Smooth muscle cell (in vitro differentiated cells): ENCODE measurements around the gene HTR3A. TPM values are rescaled to one million over a fixed set of nuclear protein-coding genes. Genes with fewer than 3 reads are reported as not detected.
"Not testable (repeated sequence)": the region's sequence is repeated elsewhere in the genome, so short reads cannot be mapped to it uniquely, and the experiment has no call there.

Experiments used
- DNase-seq: peaks from one replicate; lab custom pipeline; 2025; ENCODE audit not compliant: unreplicated experiment; lab: John Stamatoyannopoulos, UW
- H2AFZ ChIP-seq: fragments of 200-600 bp; sonication (generic); 2 replicates; pipeline ENCODE4 v1.6.0; 2016; ENCODE audit warnings: antibody characterized with exemption, low read depth, mild to moderate bottlenecking
- H3F3A ChIP-seq: fragments of 200-600 bp; sonication (generic); 2 replicates; pipeline ENCODE4 v1.6.0; 2017; ENCODE audit warnings: antibody characterized with exemption, low read depth
- H3K27ac ChIP-seq: fragments of 200-600 bp; sonication (generic); 2 replicates; pipeline ENCODE4 v1.5.1; 2016; ENCODE audit warnings: low read depth, mild to moderate bottlenecking
- H3K27me3 ChIP-seq: fragments of 200-600 bp; sonication (generic); 2 replicates; pipeline ENCODE4 v1.6.1; 2016; ENCODE audit warnings: low read depth, mild to moderate bottlenecking
- H3K36me3 ChIP-seq: fragments of 200-600 bp; sonication (generic); 2 replicates; pipeline ENCODE4 v1.5.1; 2016; ENCODE audit warnings: low read depth
- H3K4me1 ChIP-seq: fragments of 200-600 bp; sonication (generic); 2 replicates; pipeline ENCODE4 v1.5.1; 2016; ENCODE audit warnings: low read depth
- H3K4me2 ChIP-seq: fragments of 200-600 bp; sonication (generic); 2 replicates; pipeline ENCODE4 v1.6.0; 2016; ENCODE audit warnings: mild to moderate bottlenecking
- H3K4me3 ChIP-seq: fragments of 200-600 bp; sonication (generic); 2 replicates; pipeline ENCODE4 v1.5.1; 2016; ENCODE audit warnings: mild to moderate bottlenecking
- H3K79me2 ChIP-seq: fragments of 200-600 bp; sonication (generic); 2 replicates; pipeline ENCODE4 v1.6.0; 2016; ENCODE audit warnings: low read depth, mild to moderate bottlenecking
- H3K9ac ChIP-seq: fragments of 200-600 bp; sonication (generic); 2 replicates; pipeline ENCODE4 v1.6.0; 2016; ENCODE audit warnings: low read depth
- H3K9me3 ChIP-seq: fragments of 200-600 bp; sonication (generic); replicated peaks from 2 replicates; pipeline ENCODE4 v1.5.1; 2016; ENCODE audit warnings: low read depth
- H4K20me1 ChIP-seq: fragments of 200-600 bp; sonication (generic); 2 replicates; pipeline ENCODE4 v1.6.0; 2016; ENCODE audit warnings: low read depth
- CTCF ChIP-seq: fragments of 200-600 bp; sonication (generic); IDR thresholded peaks from 2 replicates; pipeline ENCODE4 v1.5.1; 2017; ENCODE audit warnings: borderline replicate concordance, mild to moderate bottlenecking, antibody characterized with exemption; ENCODE audit not compliant: insufficient read depth, poor library complexity, severe bottlenecking
- WGBS: methylation state at CpG from one replicate; pipeline ENCODE4 v1.1.7; 2016; ENCODE audit warnings: low lambda C conversion rate; 5-methylcytosine and 5-hydroxymethylcytosine counted together
- polyA plus RNA-seq: library from polyadenylated mRNA; unstranded; fragments of >200 nt; fragmentation: Nextera tagmentation; extraction: Ambion mirVana; gene quantifications from 2 replicates; pipeline ENCODE4 v1.2.1, GENCODE V29; 2016
- total RNA-seq: library from RNA; depleted of rRNA; stranded (reverse); fragments of >200 nt; gene quantifications from 2 replicates; pipeline ENCODE4 v1.2.3, GENCODE V29; 2014

The HTR3A gene
- total and polyA plus RNA-seq, 2 experiments from 2014 or later = not detected

- H3K4me1 ChIP-seq = no peaks in the 10 kb centered on the region
- H3F3A ChIP-seq = no peaks in the 10 kb centered on the region
- H3K9me3 ChIP-seq = no peaks in the 10 kb centered on the region
- no peak overlapping the region for H2AFZ ChIP-seq
- no peak for TF ChIP-seq CTCF
- H3K4me3 ChIP-seq = no peak overlapping the region
- H3K27me3 ChIP-seq = peaks cover 6% of the 10 kb centered on the region
- WGBS = 71% methylated on average over 7 of the region's 7 CpGs
- H3K9ac ChIP-seq = no peak overlapping the region
- no peak overlapping the region for H3K27ac ChIP-seq
- H3K36me3 ChIP-seq = no peaks in the 10 kb centered on the region
- no peak for DNase-seq
- no peaks in the 10 kb centered on the region for H3K79me2 ChIP-seq
- no peak overlapping the region for H3K4me2 ChIP-seq
- H4K20me1 ChIP-seq = no peaks in the 10 kb centered on the region
These were observed 42.1 kb upstream of the HTR3A start for GRCh38 chr11:113932788-113933187.

GRCh38 chr11:113934193-113934592, 40.7 kb upstream of the HTR3A start:
- not testable (repeated sequence) for H3K9ac ChIP-seq, DNase-seq, H3F3A ChIP-seq, H3K4me3 ChIP-seq, H4K20me1 ChIP-seq, H3K36me3 ChIP-seq, H3K27ac ChIP-seq, H3K4me1 ChIP-seq, H2AFZ ChIP-seq, H3K9me3 ChIP-seq, H3K4me2 ChIP-seq, H3K27me3 ChIP-seq, H3K79me2 ChIP-seq
- WGBS = 99% methylated on average over 3 of the region's 3 CpGs

GRCh38 chr11:113934761-113935160, 40.1 kb upstream of the HTR3A start:
- Histone ChIP-seq H3K9ac (no peak overlapping the region), H3K36me3 (no peaks in the 10 kb centered on the region), H3K4me3 (no peak overlapping the region), H4K20me1 (no peaks in the 10 kb centered on the region), H3K27ac (no peak overlapping the region), H3K4me1 (no peaks in the 10 kb centered on the region), H3K79me2 (no peaks in the 10 kb centered on the region), H2AFZ (no peak overlapping the region), H3F3A (no peaks in the 10 kb centered on the region), H3K9me3 (no peaks in the 10 kb centered on the region), H3K27me3 (peaks cover 3% of the 10 kb centered on the region), H3K4me2 (no peak overlapping the region)
- 92% methylated on average over 4 of the region's 4 CpGs for WGBS
- TF ChIP-seq CTCF = no peak
- no peak for DNase-seq

GRCh38 chr11:113935858-113936257, 39.0 kb upstream of the HTR3A start:
- H3K4me1 ChIP-seq = no peaks in the 10 kb centered on the region
- no peaks in the 10 kb centered on the region for H3F3A ChIP-seq
- H3K27ac ChIP-seq = no peak overlapping the region
- DNase-seq = no peak
- H2AFZ ChIP-seq = no peak overlapping the region
- TF ChIP-seq CTCF = no peak
- peaks cover 3% of the 10 kb centered on the region for H3K27me3 ChIP-seq
- H3K36me3 ChIP-seq = no peaks in the 10 kb centered on the region
- H4K20me1 ChIP-seq = no peaks in the 10 kb centered on the region
- no peaks in the 10 kb centered on the region for H3K79me2 ChIP-seq
- H3K4me2 ChIP-seq = no peak overlapping the region
- no peak overlapping the region for H3K4me3 ChIP-seq
- no peak overlapping the region for H3K9ac ChIP-seq
- H3K9me3 ChIP-seq = no peaks in the 10 kb centered on the region
- WGBS = 82% methylated on average over 4 of the region's 4 CpGs
